SW 1271 (cell line): Measurements from ENCODE around the gene MARCHF3.
"Not testable (repeated sequence)": the region's sequence is repeated elsewhere in the genome, so short reads cannot be mapped to it uniquely, and the experiment has no call there.

Experiments used
- DNase-seq, 2 experiments: peaks; one replicate each; lab custom pipeline; 2025; lab: John Stamatoyannopoulos, UW

MARCHF3 gene

DNA sequence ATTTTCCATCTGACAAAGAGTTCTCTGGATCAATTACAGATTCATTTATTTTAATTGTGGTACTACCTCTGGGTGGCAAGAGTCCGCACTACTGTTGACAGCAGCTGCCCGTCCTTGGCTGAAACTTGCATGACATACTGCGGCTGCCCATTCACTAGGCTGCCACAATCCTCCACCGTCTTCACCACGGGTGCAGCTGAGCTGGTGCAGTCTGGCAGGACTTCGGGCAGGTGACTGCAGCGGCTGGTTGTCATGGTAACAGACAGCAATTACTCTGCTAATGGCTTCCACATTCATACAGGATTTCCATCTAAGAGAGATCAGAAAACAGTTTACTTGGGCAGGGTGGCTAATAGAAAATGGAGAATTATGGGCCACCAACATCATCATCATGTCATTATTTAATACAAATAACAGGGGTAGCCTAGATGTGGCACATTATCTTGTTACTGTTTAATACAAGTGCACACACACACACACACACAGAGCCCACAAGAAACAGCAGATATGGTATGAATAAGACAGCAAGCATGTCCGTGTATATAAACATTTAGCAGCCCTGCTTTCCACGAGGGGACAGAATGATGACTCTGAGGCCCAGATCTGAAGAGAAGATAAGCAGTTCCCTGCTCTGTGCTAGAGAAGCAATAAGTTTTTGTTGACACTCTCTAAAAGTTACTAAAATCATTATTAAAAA lies 112.3 kb downstream of the MARCHF3 start:
- no peak for DNase-seq

DNA sequence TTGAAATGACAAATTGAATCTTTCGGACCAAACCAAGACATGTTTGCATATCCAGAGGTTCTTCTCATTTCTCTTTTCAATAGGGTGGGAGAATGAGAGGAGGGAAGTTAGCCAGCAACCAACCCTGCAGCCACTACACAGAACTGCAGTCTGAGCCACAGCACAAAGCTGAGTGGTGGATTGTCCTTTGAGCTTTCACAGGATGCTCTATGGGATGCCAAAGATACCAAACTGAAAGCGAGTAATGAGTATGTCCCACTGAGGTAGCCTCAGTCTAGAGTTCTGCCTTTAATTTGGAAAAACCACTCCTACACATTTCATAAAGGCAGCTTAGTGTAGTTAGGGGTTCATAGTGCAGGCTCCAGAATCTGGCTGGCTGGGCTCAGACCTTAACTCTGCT lies 114.9 kb downstream of the MARCHF3 start:
- DNase-seq, result no peak

DNA sequence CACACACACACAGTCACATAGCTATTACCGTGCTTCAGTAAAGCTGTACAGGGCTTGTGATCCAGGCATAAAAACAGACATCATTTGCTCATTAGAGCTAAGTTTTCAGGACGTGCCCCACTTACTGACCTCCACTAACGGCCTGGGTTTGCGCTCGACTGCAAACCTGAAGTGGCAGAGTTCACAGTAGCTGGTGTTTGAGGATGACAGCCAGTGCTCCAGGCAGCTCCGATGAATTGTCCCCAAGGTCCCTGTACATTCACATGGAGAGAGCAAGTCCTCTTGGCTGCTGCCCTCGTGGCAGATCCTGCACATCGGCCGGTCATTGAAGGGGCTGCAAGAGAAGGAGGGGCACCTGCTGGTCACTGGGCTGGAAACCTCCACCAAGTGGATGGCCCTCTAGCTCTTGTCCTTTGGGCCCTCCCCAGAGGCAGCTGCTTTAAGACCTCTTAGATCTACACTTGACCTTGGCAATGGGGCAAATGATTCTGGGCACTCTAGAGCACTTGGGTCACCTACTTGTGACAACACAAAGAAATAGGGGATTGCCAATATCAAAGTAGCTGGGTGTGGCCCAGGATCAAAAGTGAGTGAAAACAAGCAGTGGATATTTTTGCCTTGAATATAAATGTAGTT lies 115.4 kb downstream of the MARCHF3 start:
- no peak for DNase-seq

DNA sequence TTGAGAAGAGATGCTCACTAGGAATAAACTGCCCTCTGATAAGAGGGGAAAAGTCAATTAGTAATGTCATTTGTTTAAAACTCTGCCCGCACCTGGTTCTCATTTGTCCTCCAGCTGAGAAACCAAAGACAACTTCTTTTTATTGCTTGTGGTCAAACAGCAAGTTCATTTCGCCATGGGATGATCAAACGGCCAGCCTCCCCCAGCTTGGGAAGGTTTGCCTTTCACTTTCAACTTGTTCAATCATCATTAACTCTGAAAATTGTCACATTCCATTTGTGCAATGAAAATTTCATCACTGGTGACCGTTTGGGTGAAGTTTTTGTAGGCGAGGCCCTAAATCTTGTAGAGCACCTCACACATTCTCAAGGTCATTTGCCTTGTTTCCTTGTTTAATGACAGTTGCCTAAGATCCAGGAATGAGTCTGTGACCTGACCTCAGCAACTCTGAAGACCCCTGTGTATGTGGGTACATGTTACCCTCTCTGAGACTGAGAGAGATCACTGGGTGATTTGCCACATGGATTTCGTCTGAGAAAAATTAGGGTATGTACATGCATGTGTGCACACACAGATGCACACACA lies 117.7 kb downstream of the MARCHF3 start:
- DNase-seq, result no peak

DNA sequence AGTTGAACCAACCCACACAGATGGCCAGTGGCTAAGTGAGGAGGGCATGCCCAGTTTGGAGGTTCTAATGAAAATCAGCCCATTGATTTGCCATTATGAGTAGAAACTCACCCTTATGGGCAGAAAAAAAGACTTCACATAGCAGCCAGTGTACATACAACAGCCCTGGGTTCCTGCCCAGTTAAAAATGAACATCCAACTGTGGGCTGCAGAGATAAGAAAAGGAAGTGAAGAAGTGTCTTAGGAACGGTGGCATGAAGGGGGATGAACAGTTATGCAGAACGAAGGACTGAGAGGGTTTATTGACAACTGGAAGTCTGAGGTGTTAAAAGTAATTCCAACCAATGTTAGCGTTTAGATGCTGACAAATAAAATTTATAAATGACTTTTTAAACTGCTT lies 118.4 kb downstream of the MARCHF3 start:
- DNase-seq, result no peak

DNA sequence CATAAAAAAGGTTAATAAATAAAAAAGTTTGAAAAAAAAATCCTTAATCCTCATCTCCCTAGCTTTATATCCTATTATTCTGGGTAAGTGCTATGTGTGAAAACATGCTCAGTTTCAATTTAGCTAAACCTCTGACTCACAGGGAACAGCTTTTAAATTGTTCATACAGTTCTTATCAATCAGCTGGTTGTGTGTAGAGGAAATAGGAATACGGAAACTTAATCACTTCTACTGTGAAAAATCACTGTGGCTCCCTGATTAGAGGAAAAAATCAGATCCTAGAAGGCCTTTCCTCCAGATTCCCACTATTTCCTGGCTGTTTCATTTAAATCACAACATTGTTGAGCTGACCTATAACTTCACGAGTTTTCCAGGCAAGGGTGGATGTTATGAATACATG lies 120.5 kb downstream of the MARCHF3 start:
- no peak for DNase-seq

DNA sequence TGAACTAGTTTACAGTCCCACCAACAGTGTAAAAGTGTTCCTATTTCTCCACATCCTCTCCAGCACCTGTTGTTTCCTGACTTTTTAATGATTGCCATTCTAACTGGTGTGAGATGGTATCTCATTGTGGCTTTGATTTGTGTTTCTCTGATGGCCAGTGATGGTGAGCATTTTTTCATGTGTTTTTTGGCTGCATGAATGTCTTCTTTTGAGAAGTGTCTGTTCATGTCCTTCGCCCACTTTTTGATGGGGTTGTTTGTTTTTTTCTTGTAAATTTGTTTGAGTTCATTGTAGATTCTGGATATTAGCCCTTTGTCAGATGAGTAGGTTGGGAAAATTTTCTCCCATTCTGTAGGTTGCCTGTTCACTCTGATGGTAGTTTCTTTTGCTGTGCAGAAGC lies 126.0 kb downstream of the MARCHF3 start:
- DNase-seq, result not testable (repeated sequence)

DNA sequence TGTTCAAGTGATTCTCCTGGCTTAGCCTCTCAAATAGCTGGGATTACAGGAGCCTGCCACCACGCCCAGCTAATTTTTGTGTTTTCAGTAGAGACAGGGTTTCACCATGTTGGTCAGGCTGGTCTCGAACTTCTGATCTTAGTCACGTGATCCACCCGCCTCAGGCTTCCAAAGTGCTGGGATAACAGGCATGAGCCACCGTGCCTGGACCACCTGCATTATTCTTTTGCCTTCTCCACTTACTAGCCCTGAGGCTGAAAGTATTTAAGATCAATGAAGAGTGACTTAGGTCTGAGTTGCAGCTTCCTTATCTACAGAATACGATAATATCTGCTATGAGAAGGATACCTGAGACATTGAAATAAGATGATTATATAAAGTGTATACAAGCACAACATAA lies 129.6 kb downstream of the MARCHF3 start:
- DNase-seq, result no peak

DNA sequence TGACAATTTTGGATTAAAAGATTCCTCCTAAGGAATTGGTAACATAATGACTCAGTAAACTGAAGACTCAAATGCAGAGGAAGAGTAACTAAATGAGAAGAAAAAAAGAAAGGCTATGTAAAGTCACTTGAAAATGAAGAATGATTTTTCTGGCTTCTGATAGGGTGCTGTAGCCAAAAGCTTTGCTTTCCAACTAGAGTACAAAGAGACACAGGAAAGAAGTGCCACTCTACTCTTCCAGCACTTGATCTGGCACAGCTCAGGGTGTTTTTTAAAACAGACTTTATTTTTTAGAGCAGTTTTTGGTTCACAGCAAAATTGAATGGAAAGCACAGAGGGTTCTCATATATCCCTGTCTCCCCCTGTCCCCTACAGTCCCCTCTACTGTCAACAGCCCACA lies 130.9 kb downstream of the MARCHF3 start:
- no peak for DNase-seq

DNA sequence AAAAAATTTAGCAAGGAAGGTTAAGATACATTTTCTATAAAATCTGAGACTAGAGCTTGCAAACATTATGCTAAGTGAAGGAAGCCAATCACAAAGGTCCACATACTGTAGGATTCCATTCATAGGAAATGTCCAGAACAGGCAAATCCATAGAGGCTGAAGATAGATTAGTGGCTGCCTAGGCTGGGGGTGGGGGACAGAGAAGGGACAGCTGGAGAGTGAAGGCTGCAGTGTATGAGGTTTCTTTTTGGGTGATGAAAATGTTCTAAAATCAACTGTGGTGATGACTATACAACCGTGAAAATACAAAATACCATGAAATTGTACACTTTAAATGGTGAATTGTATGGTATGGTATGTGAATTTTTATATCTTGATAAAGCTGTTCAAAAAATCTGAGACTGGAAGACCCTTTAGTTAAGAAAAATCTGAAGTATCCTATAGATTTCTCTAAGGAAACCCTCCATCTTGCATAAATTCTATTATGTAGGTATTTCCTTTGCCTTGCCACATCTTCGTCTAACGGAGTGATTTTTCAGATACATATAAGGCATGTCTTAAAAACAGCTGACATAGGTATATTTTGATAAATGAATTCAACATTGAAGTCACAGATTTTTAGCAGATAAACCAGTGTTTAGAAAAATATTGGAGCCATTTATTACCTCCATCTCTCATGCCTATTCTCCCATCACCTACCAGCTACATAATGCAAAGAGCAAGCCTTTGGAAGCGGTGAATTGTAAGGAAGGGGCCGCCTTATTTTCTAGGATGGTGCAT lies 132.3 kb downstream of the MARCHF3 start:
- DNase-seq, result no peak

DNA sequence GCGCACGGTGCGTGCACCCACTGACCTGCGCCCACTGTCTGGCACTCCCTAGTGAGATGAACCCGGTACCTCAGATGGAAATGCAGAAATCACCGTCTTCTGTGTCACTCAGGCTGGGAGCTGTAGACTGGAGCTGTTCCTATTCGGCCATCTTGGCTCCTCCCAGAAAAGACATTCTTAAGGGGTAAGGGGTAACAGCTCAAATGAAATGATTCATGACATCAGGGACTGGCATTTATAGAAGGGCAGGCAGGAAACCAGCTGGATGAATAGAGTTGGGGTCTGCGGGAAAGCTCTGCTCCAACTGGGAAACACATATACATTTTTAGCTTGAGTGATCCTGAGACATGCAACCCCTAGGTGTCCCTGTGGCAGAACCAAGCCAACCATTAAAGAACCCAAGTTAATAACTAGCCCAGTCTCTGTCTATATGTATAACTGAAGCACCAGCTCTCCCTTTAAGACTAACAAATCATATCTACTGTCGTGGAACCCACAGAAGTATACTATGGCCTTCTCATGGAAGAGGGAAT lies 134.1 kb downstream of the MARCHF3 start:
- DNase-seq, result no peak

DNA sequence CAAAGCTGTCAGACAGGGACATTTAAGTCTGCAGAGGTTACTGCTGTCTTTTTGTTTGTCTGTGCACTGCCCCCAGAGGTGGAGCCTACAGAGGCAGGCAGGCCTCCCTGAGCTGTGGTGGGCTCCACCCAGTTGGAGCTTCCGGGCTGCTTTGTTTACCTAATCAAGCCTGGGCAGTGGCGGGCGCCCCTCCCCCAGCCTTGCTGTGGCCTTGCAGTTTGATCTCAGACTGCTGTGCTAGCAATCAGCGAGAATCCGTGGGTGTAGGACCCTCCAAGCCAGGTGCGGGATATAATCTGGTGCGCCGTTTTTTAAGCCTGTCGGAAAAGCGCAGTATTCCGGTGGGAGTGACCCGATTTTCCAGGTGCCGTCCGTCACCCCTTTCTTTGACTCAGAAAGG lies 134.6 kb downstream of the MARCHF3 start:
- DNase-seq, result not testable (repeated sequence)

DNA sequence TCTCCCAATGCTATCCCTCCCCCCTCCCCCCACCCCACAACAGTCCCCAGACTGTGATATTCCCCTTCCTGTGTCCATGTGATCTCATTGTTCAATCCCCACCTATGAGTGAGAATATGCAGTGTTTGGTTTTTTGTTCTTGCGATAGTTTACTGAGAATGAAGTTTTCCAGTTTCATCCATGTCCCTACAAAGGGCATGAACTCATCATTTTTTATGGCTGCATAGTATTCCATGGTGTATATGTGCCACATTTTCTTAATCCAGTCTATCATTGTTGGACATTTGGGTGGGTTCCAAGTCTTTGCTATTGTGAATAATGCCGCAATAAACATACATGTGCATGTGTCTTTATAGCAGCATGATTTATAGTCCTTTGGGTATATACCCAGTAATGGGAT lies 139.9 kb downstream of the MARCHF3 start:
- DNase-seq, result not testable (repeated sequence)

DNA sequence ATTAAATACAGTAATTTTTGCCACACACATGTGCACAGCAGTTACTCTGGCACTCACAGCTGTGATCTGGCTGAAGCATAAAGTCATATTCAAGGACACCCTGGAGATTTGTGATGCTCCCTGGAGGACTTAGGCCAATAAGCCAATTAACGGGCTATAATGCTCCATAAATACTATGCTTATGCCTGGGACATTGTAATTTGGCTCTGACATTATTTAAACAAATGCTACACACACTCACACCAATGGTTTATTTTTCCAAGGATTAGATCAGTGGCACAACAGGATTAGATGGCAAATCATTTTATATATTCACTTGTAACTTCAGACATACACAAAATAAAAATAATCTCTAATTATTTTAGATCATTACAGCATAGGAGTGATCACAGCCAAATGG lies 142.2 kb downstream of the MARCHF3 start:
- DNase-seq, result no peak

DNA sequence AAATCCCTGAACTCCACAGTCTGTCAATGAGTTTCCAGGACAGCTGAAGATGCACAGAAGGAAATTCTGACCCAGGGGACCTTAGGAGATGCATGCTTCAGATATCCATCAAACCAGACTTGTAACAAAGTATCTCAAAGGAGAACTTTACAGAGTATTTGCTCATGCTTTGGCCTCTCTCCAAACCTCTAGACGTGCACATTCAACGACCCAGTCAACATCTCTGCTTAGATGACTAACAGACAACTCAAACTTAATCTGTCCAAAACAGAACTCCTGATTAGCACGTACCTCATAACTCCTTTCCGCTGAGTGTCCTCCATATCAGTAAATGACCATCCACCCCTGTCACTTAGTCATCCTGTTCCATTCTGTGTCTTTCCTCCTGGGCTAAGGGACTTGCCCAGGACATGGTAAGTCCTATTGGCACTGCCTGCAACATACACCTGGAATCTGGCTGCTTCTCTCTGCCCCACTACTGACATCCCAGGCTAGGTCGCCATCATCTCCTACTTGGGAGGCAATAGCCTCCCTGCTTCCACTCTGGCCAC lies 146.0 kb downstream of the MARCHF3 start:
- no peak for DNase-seq

DNA sequence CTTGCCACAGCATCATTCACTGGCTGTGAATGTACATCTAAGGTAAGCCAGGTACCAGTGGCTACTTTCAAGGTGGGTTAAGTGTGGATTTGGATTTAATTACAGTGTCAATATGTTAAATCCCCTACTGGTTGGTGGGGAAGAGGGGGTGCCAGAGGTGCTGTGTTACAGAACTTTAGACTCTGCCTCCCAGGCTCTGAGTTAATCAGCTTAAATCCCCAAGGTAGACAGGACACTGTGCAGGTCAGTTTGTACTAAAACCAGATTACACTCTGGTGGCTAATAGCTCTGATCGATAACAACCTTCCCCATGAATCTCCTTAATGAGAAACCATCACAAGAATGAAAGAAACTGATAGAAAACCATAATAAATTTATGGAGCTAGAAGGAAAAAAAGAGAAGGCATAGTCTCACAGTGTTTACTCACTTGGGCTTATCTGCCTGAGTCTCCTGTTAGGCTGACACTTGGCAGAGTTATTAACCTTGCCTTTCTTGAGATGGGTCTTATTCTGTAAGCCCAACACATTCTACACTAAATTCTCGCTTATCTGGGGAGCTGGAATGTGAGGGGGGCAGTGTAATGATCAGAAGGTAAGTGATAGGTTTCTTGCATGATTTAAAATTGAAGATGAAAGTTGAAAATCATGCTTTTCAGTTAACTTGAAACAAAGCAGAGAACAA lies 146.7 kb downstream of the MARCHF3 start:
- no peak for DNase-seq

DNA sequence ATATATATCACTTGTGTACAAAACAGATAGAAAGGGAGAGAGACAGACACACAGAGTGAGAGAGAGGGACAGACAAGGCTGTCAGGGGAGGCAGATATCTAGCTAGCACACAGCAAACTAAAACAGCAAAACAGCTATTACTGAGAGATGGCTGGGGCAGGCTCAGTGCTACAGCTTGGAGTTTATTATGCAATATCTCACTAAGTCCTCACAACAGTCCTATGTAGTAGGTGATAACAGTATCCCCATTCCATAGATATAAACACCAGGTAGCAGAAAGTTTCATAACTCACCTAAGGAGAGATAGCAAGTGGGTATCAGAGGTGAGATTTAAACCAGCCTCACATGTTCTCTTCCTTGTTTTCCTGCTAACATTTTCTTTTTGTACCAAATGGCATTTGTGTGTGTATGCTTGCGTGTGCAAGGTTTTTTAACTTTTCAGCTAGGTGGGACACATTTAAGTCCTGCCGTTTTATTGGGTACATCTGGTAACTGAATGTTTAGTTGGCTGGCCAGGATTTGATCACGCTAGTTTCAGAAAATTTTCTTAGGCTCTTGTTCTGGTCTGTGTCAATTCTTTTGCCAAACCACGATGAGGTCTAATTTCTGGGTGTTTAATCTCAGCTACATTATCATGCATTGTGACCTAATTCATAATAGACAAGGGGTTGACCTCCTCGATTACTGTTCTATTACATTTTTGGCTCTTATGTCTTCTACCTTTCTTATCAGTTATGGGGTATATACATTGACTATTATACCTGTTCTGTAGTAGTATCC lies 148.3 kb downstream of the MARCHF3 start:
- DNase-seq, result no peak

DNA sequence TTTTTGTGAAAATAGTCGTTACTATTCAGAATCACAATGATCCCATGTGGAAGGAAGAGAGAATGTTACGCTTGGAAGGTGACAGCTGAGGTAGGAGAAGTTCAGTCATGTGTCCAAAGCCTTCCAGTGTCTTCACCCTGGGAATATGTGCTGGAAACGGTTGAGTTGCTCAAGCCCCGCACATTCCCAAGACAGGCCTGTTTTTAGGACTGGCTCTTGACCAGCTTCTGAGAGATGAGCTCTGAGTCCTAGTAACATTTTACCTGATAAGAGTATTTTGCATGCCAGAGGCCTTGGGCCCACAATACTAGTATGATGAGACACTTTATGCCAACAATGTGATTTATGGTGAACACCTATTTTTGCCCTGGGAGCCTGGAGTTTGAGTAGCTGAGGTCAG lies 151.7 kb downstream of the MARCHF3 start:
- DNase-seq, result no peak

DNA sequence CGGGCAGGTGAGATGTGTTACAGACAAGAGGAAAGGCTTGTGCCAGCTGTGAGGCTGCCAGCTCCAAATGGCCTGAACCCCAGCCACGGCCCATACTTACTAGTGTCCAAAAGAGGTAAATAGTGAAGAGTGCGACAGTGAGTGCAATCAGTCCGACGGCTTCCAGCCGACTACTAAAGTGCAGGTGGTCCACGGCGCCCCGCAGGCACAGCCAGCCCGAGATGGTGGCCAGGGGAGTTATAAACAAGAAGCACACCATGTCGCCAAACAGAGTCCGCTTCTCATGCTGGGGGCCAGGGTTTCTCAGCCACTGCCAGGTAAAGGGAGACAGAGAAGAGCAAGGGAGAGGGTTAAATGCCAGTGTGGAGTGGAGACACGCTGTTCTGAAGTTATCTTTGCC lies 152.3 kb downstream of the MARCHF3 start:
- no peak for DNase-seq

DNA sequence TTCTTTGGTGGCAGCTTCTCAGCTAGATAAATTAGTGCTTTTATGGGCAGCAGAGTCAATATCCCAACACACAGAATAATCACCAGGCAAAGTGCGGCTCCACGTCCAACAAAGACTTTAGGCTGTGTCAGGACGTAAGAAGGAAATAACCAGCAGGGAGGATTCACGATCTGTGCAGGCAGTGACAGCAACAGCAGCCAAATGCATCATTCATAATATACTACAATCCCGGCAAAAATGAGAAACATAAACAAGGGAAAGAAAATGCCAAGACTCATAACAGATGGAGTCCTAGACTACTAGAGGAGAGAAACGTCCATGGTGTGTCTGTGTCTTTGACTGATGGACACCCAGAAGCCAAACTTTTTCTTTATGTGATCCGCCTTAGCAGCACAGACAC lies 152.8 kb downstream of the MARCHF3 start:
- no peak for DNase-seq

DNA sequence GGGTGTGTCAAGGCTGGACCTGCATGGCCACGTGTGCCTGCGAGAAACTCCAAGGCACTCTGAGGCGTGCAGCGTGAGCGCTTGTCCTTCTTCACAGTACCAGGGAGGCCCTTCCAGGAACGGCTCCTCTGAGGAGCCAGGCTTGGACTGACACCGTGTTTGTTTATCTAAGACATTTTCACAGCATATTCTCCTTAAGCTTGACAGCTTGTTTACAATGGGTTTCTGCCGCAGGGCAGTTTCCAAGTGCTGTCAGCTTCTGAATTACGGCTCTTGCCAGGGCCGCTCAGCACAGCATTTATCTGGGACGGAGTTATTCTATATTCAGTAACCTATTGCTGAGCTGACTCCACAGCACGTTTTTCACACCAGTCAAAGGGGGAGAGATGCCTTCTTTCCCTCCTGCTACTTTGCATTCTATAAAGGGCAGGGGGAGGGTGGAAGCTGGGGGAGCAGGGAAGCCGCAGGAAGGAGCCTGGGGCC lies 155.0 kb downstream of the MARCHF3 start:
- DNase-seq, result no peak
